Measurements from ENCODE around the gene SPIRE2. TPM values are rescaled to one million over a fixed set of nuclear protein-coding genes. Genes with fewer than 3 reads are reported as not detected.

The SPIRE2 gene
- total RNA-seq, 1 donor from 2014 or later: 1.2 TPM

DNA sequence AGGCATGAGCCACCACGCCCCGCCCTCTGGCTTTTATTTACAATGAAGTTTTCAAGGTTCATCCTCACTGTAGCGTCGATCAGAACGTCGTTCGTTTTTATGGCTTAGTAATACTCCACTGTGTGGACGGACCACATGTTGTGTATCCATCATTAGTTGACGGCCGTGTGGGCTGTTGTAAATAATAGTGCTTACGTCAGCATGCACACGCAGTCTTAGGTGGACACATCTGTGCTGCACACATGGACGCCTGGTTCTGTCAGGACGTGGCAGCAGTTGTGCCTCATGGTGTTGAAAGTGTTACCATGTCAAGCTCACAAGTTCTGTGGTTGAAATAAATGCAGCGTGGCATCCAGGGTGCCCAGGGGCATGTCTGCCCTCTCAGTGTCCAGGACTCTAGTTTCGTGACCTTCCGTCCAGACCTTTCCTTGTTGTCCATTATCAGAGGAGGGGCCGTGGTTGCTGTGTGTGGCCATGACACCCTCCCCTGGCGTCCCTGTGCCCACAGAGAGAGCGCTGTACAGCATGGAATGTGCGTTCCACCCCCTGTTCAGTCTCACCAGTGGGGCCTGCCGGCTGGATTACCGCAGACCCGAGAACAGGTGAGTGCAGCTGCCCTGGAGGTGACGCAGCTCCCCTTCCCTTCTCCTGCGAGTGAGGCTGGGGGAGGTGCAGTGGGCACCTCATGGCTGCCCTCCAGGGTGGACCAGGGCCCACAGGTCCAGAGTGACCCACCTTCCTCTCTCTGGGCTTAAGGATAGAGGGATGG is 67.4 kb downstream of the SPIRE2 start:
- H3K27me3 ChIP-seq (ENCODE audit: low read depth): no peaks in the 10 kb centered on the region
- TF ChIP-seq, protein P1, sequence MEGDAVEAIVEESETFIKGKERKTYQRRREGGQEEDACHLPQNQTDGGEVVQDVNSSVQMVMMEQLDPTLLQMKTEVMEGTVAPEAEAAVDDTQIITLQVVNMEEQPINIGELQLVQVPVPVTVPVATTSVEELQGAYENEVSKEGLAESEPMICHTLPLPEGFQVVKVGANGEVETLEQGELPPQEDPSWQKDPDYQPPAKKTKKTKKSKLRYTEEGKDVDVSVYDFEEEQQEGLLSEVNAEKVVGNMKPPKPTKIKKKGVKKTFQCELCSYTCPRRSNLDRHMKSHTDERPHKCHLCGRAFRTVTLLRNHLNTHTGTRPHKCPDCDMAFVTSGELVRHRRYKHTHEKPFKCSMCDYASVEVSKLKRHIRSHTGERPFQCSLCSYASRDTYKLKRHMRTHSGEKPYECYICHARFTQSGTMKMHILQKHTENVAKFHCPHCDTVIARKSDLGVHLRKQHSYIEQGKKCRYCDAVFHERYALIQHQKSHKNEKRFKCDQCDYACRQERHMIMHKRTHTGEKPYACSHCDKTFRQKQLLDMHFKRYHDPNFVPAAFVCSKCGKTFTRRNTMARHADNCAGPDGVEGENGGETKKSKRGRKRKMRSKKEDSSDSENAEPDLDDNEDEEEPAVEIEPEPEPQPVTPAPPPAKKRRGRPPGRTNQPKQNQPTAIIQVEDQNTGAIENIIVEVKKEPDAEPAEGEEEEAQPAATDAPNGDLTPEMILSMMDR (IDR thresholded peaks at IDR 0.05; ENCODE audit: borderline replicate concordance): no peak
- peaks cover 99% of the 10 kb centered on the region for H3K36me3 ChIP-seq
- H3K27ac ChIP-seq (replicated peaks): no peak overlapping the region
- intact Hi-C loops (cut with micrococcal nuclease): no loop called here
- no peaks in the 10 kb centered on the region for H3K9me3 ChIP-seq (replicated peaks)
- H3K4me1 ChIP-seq: peaks cover 7% of the 10 kb centered on the region
- no peak overlapping the region for H3K4me3 ChIP-seq
- DNase-seq: no peak

DNA sequence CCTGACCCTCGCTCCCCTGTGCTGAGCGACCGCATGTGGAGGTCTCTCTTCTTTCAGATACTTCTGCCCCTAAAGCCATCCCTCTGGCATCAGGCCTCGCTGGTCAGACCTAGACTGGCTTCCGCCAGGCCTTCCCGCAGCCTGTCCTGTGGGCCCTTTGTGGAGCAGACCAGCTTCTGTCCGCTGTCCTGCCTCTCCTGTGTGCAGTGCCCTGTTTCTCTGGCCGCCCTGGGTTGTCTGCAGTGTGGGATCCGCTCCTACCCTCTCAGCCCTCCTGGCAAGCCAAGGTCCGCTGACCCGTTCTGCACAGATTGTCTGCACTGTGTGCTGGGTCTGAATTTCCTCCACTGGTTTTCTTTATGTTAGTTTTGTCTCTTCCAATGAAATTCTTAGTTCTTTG is 68.9 kb downstream of the SPIRE2 start:
- TF ChIP-seq, protein P1 (IDR thresholded peaks at IDR 0.05; ENCODE audit: borderline replicate concordance): no peak
- Histone ChIP-seq H3K27me3 (ENCODE audit: low read depth) (no peaks in the 10 kb centered on the region), H3K36me3 (peaks cover 89% of the 10 kb centered on the region), H3K4me1 (no peaks in the 10 kb centered on the region), H3K4me3 (no peak overlapping the region), H3K9me3 (replicated peaks) (no peaks in the 10 kb centered on the region), H3K27ac (replicated peaks) (no peak overlapping the region)
- intact Hi-C loops (cut with micrococcal nuclease): no loop called here
- no peak for DNase-seq

DNA sequence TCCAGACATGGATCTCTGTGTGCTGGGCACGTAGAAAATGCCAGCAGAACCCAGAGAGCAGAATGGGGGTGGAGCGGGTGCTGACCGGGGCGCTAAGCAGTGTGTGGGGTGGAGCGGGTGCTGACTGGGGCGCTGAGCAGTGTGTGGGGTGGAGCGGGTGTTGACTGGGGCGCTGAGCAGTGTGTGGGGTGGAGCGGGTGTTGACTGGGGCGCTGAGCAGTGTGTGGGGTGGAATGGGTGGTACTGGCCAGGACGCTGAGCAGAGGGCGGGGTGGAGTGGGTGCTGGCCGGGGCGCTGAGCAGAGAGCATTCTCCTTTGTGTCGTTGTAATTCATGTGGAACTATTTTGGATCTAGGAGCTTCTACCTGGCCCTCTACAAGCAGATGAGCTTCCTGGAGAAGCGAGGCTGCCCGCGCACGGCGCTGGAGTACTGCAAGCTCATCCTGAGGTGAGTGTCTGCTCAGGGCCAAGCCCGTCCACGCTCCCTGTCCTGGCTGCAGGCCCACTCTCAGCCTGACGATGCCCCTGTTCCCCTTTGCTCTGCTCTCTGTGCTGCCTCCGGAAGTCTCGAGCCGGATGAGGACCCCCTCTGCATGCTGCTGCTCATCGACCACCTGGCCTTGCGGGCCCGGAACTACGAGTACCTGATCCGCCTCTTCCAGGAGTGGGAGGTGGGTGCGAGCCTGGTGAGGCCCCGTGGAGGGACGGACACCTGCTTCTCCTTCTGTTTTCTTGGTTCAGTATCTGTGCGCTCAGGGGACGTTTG is 70.1 kb downstream of the SPIRE2 start:
- TF ChIP-seq, protein P1 (IDR thresholded peaks at IDR 0.05; ENCODE audit: borderline replicate concordance): no peak
- no peaks in the 10 kb centered on the region for H3K27me3 ChIP-seq (ENCODE audit: low read depth)
- H3K4me1 ChIP-seq: no peaks in the 10 kb centered on the region
- H3K9me3 ChIP-seq (replicated peaks): no peaks in the 10 kb centered on the region
- intact Hi-C loops (cut with micrococcal nuclease): no loop called here
- H3K36me3 ChIP-seq: peaks cover 86% of the 10 kb centered on the region
- no peak overlapping the region for H3K4me3 ChIP-seq
- no peak overlapping the region for H3K27ac ChIP-seq (replicated peaks)
- DNase-seq: no peak

DNA sequence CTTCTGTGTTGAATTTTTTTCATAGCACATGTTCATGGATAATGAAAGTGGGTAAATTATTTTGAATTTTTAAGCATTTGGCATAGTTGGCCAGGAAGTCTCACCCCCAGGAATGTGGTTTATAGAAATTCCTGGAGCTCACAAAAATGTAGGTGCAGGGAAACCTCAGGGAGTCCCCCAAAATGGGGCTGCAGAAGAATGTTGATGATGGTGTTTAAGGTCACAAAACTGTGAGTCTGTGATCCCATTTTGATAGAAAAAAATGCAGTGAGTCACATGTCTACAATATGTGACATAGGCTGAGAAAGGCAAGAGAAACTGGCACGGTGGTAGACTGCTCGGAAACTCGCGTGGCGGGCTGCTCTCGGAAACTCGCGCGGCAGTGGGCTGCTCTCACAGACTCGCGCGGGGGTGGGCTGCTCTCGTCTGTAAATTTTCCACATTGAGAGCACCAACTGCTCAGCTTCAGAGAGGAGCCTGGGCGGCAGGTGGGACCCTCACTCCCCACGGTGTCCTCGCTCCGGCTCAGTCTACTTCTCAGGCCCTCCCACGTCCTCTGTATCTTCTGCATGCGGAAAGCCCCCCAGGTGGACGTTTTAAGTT is 71.7 kb downstream of the SPIRE2 start:
- no peak for DNase-seq
- H3K36me3 ChIP-seq: peaks cover 86% of the 10 kb centered on the region
- no peaks in the 10 kb centered on the region for H3K27me3 ChIP-seq (ENCODE audit: low read depth)
- intact Hi-C loops (cut with micrococcal nuclease): no loop called here
- H3K4me3 ChIP-seq: no peak overlapping the region
- no peaks in the 10 kb centered on the region for H3K9me3 ChIP-seq (replicated peaks)
- TF ChIP-seq, protein P1 (IDR thresholded peaks at IDR 0.05; ENCODE audit: borderline replicate concordance): no peak
- no peaks in the 10 kb centered on the region for H3K4me1 ChIP-seq
- no peak overlapping the region for H3K27ac ChIP-seq (replicated peaks)

DNA sequence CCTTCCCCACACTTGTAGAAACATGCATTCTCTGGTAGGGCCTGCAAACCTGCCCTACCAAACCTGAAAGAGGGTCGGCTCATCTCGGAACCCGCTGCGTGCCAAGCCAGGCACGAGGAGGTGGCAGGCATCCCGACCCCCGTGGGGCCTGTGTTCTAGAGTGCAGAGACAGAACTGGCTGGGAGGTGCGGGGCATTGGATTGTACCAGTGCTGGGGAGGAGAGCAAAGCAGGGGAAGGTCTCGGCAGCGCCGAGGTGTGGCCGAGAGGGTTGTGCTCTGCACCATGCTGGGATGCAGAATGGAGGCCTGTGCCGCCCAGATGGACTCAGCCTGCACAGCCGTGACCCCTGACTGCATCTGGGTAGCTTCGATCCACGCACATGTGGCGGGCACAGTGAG is 72.6 kb downstream of the SPIRE2 start:
- DNase-seq: no peak
- H3K9me3 ChIP-seq (replicated peaks): no peaks in the 10 kb centered on the region
- no peaks in the 10 kb centered on the region for H3K27me3 ChIP-seq (ENCODE audit: low read depth)
- no peaks in the 10 kb centered on the region for H3K4me1 ChIP-seq
- intact Hi-C loops (cut with micrococcal nuclease): no loop called here
- no peak overlapping the region for H3K27ac ChIP-seq (replicated peaks)
- H3K36me3 ChIP-seq: peaks cover 86% of the 10 kb centered on the region
- TF ChIP-seq, protein P1 (IDR thresholded peaks at IDR 0.05; ENCODE audit: borderline replicate concordance): no peak
- no peak overlapping the region for H3K4me3 ChIP-seq
